GM19328 (cell line): ENCODE data around the gene FAM151A.

ENCODE experiments used
- ATAC-seq: cut with Tn5 transposase; IDR thresholded peaks from one replicate; pipeline ENCODE4 v1.9.1; 2021; ENCODE audit warnings: mild to moderate bottlenecking, moderate library complexity; ENCODE audit not compliant: unreplicated experiment

FAM151A gene

DNA sequence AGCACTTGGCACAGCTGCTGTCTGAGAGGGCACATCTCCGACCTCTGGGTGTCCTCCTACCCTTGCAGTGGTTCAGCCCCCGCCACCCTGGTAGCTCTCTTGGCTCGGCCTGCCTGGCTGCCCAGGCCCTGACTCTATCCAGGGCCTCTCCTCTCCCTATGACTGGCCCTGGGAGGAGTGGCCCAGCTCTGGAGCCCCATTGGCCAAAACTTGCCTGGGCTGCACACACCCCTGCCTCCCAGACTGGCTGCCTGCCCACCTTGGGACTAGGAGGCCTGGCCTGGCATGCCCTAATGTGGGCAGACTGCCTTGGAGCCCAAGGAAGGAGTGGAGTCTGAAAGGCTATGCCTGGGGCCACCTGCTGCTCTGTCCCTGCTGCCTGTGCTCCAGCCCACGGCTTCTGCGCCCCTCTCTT, 41.7 kb downstream of the FAM151A start:
- no peak for ATAC-seq

GRCh38 chr1:54580856-54581550, 42.3 kb downstream of the FAM151A start:
- no peak for ATAC-seq

- no peak for ATAC-seq
These were observed 44.0 kb downstream of the FAM151A start for GRCh38 chr1:54579337-54579781.

DNA sequence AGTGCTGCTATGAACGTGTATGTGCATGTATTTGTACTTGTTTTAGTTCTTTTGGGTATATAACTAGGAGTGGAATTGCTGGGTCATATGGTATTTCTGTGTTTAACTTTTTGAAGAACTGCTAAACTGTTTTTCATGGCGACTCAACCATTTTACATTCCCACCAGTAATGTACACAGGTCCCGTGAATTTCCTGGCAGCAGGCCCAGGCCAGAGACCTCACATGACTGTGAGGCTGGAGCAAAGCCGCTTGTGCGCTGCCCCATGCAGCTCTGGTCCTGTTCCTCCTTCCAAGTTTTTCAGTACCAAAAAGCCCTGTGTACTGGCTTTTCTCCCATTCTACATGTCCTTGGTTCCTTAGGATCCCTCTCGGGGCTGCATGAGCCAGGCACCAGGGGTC, 45.7 kb downstream of the FAM151A start:
- ATAC-seq: no peak

DNA sequence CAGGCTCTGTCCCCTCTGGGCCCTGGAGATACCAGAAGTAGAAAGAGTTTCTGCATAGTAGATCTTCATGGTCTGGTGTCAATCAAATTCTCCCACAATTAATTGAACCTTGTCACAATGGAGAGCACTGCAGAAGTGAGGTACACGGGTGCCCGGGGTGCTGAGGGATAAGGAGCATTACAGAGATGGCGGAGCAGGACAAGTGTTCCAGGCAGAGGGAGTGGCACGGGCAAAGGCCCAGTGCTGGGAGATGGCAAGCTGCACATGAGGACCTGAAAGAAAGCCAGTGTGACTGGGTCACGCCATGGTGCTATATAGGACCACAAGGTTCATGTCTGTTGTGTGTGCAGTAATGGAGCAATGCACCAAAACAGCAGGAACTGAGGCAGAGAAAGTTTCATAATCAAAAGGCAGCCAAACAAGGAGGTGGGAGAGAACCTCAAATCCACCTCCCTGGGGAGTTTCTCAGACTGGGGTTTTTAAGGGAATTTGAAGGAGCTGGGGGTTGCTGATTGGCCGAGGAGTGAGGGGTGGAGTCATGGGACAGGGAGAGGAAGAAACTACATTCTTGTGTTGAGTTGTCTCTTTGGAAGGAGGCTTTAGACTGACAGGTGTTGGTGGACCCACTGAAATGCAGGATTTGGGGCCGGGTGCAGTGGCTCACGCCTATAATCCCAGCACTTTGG, 47.6 kb downstream of the FAM151A start:
- no peak for ATAC-seq

GRCh38 chr1:54575161-54575560, 48.2 kb downstream of the FAM151A start:
- no peak for ATAC-seq

GRCh38 chr1:54574158-54574778, 49.1 kb downstream of the FAM151A start:
- no peak for ATAC-seq

DNA sequence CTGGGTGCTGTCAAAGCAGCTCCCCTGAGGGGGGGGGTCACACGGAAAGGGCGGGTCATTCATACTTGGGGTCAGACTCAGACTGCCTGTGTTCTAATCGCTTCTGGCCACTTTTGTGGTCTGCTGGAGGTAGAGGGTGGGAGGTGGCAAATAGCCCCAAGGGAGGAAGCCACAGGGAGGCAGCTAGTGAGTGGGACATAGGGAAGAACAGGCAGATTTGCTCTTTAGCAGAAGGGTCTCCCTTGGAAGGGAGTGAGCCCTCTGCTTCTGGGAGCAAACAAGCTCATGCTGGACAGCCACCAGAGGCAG, 50.8 kb downstream of the FAM151A start:
- no peak for ATAC-seq

DNA sequence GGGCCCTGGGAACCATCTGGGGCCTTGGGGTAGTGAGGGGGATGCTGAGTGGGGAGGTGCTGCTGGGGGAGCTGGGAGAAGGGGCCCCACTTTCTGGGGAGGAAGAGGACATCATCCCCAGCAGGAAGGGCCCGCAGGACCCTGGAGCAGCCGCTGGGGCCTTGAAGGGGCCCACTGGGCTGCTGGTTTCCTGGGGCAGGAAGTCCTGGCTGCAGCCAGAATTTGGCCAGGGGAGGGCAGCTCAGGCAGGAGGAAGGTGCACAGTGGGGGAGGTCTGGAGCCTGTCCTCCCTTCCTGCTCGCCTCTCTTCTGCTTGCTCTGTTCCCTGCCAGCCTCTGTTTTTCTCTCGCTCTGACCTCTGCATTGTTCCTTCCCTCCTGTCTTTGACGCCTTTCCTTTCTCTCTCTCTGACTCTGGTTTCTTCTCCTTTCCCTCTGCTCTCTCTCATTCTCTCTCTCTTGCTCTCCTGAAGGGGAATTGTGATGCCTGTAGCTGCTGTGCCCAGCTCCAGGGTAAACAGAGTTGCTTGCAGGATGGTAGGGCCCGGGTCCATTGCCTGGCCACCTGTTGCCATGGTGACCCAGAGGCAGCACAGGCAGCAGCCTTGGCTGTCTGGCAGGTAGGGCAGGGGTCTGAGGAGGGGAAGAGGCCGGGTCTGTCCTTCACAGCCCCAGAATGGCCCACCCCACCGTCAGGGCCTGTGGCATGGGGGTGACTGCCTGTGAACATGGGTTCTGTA, 51.4 kb downstream of the FAM151A start:
- ATAC-seq: no peak

GRCh38 chr1:54571326-54571725, 52.0 kb downstream of the FAM151A start:
- no peak for ATAC-seq

GRCh38 chr1:54570161-54570560, 53.2 kb downstream of the FAM151A start:
- no peak for ATAC-seq

DNA sequence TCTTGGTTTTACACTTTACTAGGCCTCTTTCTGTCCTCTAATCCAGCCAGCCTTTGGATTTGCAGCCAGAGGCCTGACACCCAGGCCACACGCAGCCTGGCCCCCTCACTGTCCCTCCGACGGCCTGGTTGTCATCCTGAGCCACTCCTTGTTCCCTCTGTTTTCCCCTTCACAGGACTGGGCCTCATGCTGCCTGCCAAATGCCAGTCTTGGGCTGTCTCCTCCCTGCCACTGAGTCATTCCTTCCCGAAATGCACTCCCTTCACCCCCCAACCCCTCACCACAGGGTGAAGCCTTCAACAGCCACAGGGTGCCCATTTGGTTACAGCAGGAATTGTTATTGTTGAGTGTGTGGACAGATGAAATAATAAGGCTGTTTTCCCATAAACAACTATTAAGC, 54.0 kb downstream of the FAM151A start:
- ATAC-seq: no peak

GRCh38 chr1:54567961-54568360, 55.4 kb downstream of the FAM151A start:
- ATAC-seq: no peak

GRCh38 chr1:54566438-54567141, 56.7 kb downstream of the FAM151A start:
- ATAC-seq: no peak

DNA sequence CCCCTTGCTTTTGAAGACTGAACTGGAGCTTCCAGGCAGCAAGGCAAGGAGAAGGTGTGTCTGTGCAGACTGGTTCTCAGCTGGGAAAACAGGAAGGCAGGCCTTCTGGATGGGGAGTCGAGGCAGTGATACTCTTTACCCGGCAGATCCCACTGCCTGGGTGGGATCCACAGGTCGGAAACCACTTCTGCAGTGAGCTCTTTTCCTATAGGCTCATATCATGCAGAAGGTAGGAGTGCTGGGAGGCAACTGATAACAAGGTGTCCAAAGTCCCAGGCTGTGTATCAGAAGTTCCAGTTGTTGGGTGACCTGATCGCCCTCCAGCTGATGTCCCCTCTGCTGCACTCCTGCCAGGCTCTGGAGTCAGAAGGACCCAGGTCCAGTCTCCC, 58.2 kb downstream of the FAM151A start:
- no peak for ATAC-seq

GRCh38 chr1:54564312-54565112, 58.8 kb downstream of the FAM151A start:
- no peak for ATAC-seq

DNA sequence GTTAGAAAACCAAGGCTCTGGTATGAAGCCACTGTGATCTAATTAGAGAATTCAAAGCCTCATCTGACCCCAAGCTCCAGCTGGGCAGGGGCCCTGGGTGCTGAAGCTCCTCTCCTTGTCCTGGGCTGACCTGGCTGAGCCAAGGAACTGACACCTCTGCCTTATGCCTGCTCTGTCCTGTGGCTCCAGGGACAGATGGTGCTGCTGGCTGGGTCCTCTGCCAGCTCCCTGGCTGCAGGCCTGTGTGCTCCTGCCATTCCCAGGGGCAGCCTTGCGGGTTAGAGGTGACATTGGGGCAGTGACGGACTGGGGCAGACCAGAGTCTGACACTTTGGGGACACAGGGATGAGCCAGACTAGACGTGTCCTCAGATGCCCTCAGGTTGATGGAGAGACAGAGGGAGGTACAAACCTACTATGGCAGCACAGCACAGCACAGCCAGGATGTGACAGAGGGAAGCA, 63.5 kb downstream of the FAM151A start:
- ATAC-seq: no peak
